ENCODE measurements around the gene CCNQ.

DNA sequence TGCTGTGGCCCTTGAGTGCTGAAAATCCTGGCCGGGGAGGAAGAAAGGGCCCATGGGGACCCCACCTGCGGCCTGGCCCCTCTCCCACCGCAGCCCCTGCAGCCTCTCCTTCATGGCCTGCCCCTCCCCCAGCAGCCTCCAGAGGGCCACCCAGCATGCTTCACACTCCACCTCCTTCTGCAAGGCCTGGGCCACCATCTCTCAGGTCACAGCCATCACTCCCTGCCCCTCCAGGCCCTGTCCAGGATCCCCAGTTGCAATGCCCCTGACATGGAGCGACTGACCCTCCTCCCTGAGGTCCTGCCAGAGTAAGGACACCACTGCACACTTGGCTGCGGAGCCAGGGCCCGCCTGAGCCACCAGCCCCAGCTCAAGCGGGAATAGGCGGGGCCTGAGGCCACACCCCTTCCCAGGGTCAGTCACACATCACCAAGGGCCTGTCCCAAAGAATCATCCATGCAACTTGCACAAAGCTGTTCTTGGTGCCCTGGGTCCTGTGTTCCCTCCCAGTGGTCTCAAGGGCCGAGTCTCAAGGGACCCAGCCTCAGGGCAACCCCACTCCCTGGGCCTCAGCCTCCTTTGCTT lies 32.9 kb downstream of the CCNQ start:
- TF ChIP-seq EZH2 (IDR thresholded peaks at IDR 0.05; ENCODE audit: low read length) (no peak), CTCF (optimal IDR thresholded peaks at IDR 0.05 in 1 of 3, IDR thresholded peaks at IDR 0.05 in 1 of 3, conservative IDR thresholded peaks at IDR 0.05 in 1 of 3; ENCODE audit: extremely low read depth in 1 of 3, insufficient read depth in 2 of 3, low read length in 3 of 3) (no peak)
